Breast epithelium (tissue), 4 donors: ENCODE results near the gene MBD3L1. TPM values are rescaled to one million over a fixed set of nuclear protein-coding genes. Genes with fewer than 3 reads are reported as not detected.

Experiments
- DNase-seq, 2 donors: peaks; one replicate each; pipeline ENCODE4 v3.0.0-alpha.2; 2019; ENCODE audit warnings: low spot score in 2 of 2
- H3K27ac ChIP-seq, 2 donors: fragments of 200-600 bp; sonication (generic) in 1 of 2; one replicate each; pipeline ENCODE4 v1.5.1; 2016 to 2019; ENCODE audit warnings: mild to moderate bottlenecking in 1 of 2
- H3K27me3 ChIP-seq, 2 donors: fragments of 200-600 bp; sonication (generic) in 1 of 2; one replicate each; pipeline versions ENCODE4 v1.5.1 to v1.6.0; 2017 to 2019; ENCODE audit warnings: control low read depth in 1 of 2, mild to moderate bottlenecking in 1 of 2
- H3K36me3 ChIP-seq: fragments of 200-600 bp; one replicate; pipeline ENCODE4 v1.5.1; 2019
- H3K4me1 ChIP-seq, 2 donors: fragments of 200-600 bp; sonication (generic); one replicate each; pipeline ENCODE4 v1.5.1; 2016 to 2019; ENCODE audit warnings: control low read depth in 1 of 2
- H3K4me3 ChIP-seq, 3 donors: fragments of 200-600 bp; sonication (generic); 1 replicate in 2 of 3; 2 replicates in 1 of 3; pipeline ENCODE4 v1.5.1; 2016 to 2019; ENCODE audit warnings: mild to moderate bottlenecking in 3 of 3, moderate library complexity in 2 of 3
- H3K9me3 ChIP-seq, 2 donors: fragments of 200-600 bp; sonication (generic) in 1 of 2; one replicate each; pipeline ENCODE4 v1.5.1; 2016 to 2019; ENCODE audit warnings: control low read depth in 1 of 2
- POLR2A ChIP-seq: fragments of 450-650 bp; IDR thresholded peaks from one replicate; pipeline ENCODE4 v1.6.1; 2016; ENCODE audit warnings: antibody characterized with exemption, mild to moderate bottlenecking, moderate library complexity
- POLR2AphosphoS5 ChIP-seq, 3 donors: sonication (generic); formaldehyde crosslinking; IDR thresholded peaks; one replicate each; pipeline ENCODE4 v1.6.1; 2017; ENCODE audit warnings: antibody characterized with exemption in 3 of 3
- intact Hi-C: fragments of 100-400 bp; cut with DNase I; formaldehyde crosslinking; loops from one replicate; pipeline ENCODE4 v1.15.1; 2023; ENCODE audit warnings: low total_unique reads
- total RNA-seq, 3 donors: library from RNA; depleted of rRNA; stranded (reverse); fragments of >200 nt; gene quantifications; one replicate each; pipeline ENCODE4 v1.1.0, GENCODE V29; 2016
- TF ChIP-seq, protein P1 (sequence below), 3 donors: fragments of 450-650 bp; IDR thresholded peaks; one replicate each; pipeline ENCODE4 v1.5.1; 2016 to 2017; ENCODE audit warnings: antibody characterized with exemption in 3 of 3, mild to moderate bottlenecking in 3 of 3, moderate library complexity in 3 of 3

MBD3L1 gene
- total RNA-seq, 3 donors from 2014 or later: not detected

DNA sequence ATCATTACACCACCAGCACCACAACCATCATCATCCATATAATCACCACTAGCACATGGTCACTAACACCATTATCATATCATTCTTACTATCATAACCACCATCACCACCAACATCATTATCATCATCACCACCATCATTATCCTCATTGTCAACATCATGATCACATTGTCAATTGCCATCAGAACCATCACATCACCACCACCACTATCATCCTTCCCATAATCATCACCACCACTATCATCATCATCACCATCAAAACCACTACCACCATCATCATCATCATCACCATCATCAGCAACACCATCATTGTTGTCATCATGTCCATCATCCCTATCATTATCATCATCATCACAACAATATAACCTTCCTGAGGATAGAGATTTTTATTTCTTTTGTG is 58.1 kb downstream of the MBD3L1 start:
- Histone ChIP-seq H3K27me3 (peaks cover 0 to 4% of the 10 kb centered on the region in 2 donors), H3K4me1 (no peaks in the 10 kb centered on the region), H3K4me3 (no peak overlapping the region), H3K27ac (no peak overlapping the region), H3K9me3 (no peaks in the 10 kb centered on the region), H3K36me3 (no peaks in the 10 kb centered on the region)
- intact Hi-C loops: no loop called here
- TF ChIP-seq POLR2A (no peak), POLR2AphosphoS5 (IDR thresholded peaks at IDR 0.05) (no peak)
- TF ChIP-seq, protein P1, sequence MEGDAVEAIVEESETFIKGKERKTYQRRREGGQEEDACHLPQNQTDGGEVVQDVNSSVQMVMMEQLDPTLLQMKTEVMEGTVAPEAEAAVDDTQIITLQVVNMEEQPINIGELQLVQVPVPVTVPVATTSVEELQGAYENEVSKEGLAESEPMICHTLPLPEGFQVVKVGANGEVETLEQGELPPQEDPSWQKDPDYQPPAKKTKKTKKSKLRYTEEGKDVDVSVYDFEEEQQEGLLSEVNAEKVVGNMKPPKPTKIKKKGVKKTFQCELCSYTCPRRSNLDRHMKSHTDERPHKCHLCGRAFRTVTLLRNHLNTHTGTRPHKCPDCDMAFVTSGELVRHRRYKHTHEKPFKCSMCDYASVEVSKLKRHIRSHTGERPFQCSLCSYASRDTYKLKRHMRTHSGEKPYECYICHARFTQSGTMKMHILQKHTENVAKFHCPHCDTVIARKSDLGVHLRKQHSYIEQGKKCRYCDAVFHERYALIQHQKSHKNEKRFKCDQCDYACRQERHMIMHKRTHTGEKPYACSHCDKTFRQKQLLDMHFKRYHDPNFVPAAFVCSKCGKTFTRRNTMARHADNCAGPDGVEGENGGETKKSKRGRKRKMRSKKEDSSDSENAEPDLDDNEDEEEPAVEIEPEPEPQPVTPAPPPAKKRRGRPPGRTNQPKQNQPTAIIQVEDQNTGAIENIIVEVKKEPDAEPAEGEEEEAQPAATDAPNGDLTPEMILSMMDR (IDR thresholded peaks at IDR 0.05): no peak
- no peak for DNase-seq

Other genes with a start within 250 kb of the MBD3L1 start
- gene ADAMTS10, start 221.7 kb upstream of the MBD3L1 start, total RNA-seq: 10 to 100 TPM; 23.4 to 68.2 (median 48.2) TPM
- gene NFILZ, start 201.7 kb upstream of the MBD3L1 start, total RNA-seq: not detected
- not detected for gene ACTL9, start 133.6 kb upstream of the MBD3L1 start, total RNA-seq
- not detected for gene OR2Z1, start 110.7 kb upstream of the MBD3L1 start, total RNA-seq
- gene ZNF558, start 73 bp upstream of the MBD3L1 start, total RNA-seq: 10 to 100 TPM; 31.4 to 40.7 (median 36.7) TPM
- gene MUC16, start 178.0 kb downstream of the MBD3L1 start, total RNA-seq: 10 to 100 TPM in 1 of 3 donors, under 1 TPM in 2; under 0.01 to 16.2 (median 0.66) TPM